WI38 (cell line): ENCODE results near the gene IFITM1.

Source experiments
- H3K4me3 ChIP-seq: 2 replicates; pipeline ENCODE4 v1.5.1; 2011; ENCODE audit warnings: low read depth, mild to moderate bottlenecking, control low read depth, low read length
- CTCF ChIP-seq: IDR thresholded peaks from 2 replicates; pipeline ENCODE4 v1.5.1; 2012; ENCODE audit warnings: low read depth, mild to moderate bottlenecking, control low read depth, low read length

The IFITM1 gene

DNA sequence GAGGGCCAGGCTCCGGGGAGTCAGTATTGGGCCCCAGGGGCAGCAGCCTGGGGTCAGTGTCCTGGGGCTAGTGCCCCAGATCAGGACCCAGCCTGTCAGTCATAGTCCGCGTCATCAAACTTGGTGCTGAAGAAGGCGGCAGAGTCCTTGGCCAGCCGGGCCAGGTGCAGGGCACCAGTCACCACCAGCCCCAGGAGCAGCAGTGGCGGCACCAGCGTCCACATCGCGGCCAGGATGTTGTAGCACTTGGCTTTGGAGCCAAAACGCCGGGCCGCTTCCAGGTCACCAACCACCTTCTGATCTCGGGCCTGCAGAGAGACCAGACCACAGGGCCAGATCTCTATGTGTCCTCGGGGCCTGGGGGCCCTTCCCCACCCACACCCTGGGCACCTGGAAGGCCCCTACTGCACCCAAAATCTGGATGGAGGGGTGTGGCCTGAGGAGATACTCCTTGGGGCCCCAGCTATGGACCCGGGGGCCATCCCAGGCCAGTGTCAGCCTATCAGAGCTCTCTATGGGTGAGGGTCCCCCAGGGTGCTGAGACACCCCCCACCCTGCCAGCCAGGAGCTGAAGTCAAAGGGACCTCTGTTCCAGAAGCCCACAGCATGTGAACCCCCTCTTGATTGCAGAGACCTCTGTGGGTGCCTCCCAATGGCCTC, 15.3 kb upstream of the IFITM1 start:
- TF ChIP-seq CTCF, result no peak
- H3K4me3 ChIP-seq, result no peak overlapping the region

DNA sequence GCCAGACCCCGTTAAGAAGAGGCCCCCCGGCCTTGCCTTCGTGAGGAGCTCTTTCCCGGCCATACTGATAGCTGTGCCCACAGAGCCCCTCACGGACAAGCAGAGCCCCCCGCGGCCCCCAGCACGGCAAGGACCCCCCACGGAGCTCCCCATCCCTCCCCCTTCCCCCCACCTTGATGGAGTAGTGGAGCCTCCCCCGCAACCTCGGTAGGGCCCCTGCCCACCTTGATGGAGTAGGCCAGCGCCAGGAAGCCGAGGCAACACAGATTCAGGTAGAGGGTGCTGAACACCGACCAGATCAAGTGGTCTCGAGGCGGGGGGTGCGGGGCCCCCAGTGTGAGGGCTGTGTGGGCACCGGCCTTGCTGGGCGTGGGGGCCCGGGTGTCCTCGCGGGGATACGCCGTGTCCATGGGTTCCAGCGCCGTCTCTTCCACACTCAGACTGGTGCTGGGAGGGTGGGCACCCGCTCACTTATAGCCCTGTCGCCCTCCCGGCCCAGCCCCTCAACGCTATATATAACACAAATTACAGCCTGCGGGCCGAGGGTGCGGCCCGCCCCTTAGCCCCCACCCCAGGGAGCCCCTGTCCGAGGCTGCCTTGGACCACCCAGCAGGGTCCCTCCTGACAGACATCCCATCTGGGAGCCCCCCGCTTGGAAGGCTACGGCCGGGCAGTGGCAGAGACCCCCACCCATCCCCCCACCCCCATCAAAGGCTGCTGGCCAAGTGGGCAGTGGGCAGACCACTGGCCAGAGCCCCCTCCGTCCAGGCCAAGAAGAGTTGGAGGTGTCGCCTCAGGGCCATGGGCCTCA, 14.6 kb upstream of the IFITM1 start, which contains the start of gene IFITM5:
TSS of gene IFITM5 (minus strand) at position 446 of the 811 bp plus-strand sequence. CDS start at position 410, 36 bp downstream.
- H3K4me3 ChIP-seq, result no peak within 1 kb of the TSS
- TF ChIP-seq CTCF, result no peak

DNA sequence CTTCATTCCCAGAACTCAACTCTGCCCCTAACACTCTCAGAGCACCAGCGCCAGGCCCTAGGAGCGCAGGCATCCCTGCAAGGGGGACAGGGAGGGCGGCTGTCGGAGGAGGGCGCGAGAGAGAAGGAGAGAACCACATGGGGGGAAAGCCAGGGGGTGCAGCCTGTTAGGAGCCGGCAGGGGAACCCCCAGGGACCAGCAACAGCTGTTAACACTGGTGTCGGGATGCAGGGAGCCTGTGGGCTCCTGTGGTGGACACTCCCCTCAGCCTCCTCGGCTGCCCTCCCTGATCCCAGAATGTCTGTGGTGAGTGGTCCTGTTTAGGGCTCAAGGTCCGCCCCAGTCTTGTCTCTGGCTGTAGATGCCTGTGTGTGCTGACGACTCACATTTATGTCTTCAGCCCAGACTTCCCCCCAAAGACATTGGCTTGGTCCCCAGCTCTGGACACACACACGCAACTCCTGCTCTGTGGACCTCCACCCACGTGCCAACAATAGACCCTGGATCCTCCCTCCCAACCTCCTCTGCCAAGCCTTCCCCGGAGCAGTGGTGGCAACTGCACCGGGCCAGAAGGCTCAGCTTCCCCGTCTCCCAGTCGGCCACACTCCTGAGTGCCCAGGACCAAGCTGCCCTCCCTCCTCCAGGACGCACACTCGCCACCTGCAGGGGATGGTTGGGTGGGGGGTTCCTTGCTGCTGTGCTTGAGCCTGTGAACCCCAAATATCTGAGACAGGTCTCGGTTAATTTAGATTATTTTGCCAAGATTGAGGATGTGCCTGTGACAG, 13.7 kb upstream of the IFITM1 start:
- no peak overlapping the region for H3K4me3 ChIP-seq
- peak; percentile 17; the same call in 1 of the 2 replicates for TF ChIP-seq CTCF

DNA sequence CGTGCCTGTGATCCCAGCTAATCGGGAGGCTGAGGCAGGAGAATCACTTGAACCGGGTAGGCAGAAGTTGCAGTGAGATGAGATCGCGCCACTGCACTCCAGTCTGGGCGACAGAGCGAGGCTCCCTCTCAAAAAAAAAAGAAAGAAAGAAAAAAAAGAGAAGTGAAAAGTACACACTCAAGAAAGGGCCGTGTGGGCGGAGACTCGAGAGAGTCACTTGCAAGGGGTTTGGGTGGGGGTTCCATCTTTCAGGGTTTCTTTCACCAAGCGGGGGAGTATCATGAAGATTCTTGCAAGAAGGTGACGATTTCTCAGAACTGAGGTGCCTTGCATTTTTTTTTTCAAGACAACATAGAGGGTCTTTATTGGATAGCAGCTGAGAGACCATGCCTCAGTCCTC, 10.5 kb upstream of the IFITM1 start:
- H3K4me3 ChIP-seq, result no peak overlapping the region
- TF ChIP-seq CTCF, result no peak

DNA sequence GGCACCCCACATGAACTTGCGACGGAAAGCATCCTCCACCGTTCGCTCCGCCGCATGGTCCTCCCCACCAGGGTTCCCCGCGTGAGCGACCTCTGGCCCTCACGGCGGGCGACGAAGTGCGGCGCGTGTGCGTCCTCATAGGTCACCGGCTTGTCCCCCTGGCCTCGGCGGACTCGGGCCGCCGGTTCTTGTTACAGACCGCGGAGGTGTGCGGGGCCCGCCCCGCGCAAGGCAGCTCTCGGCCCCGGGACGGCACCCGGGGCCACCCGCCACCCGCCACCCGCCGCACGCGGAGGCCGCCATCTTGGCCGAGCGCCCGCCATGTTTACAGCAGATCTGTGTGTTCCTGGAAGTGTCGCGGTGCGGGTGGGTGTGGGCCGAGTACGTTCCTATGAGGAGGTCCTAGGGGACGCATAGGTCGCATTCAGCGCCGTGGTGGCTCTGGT, 9.8 kb upstream of the IFITM1 start:
- TF ChIP-seq CTCF, result no peak
- no peak overlapping the region for H3K4me3 ChIP-seq

DNA sequence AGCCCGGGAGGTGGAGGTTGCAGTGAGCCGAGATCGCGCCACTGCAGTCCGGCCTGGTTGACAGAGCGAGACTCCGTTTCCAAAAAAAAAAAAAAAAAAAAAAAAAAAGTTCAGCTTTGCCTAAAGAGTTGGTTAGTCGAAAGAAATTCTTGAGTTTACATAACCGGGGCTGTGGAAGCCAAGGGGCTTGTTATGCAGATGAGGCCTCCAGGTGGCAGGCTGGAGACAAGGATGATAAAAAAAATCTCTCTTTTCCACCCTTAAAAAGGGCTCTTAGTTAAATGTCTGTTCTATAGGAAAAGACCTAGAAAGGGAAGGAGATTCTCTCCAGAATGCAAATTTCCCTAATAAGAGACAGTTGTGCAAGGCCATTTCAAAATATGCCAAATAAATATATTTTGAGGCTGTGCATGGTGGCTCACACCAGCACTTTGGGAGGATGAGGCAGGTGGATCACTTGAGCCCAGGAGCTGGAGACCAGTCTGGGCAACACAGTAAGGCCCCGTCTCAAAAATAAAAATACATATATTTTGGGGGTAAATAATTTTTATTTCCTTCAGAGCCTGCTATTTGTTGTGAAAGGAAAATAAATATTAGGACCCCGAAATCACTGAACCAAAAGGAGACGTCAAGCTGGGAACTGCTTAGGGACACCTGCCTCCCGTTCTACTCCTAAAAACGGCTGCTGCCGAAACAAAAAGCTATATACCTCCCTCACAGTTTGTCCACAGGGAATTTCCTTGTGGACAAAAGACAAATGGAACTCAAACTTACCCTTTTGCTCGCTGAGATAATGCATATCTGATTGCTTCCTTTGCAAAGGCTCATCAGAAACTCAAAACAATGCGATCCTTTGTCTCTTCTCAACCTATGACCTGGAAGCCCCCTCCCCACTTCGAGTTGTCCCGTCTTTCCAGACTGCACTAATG, 8.7 kb upstream of the IFITM1 start:
- no peak overlapping the region for H3K4me3 ChIP-seq
- TF ChIP-seq CTCF, result peak; percentile 73
